ENCODE data around the gene CCNL2. TPM values are rescaled to one million over a fixed set of nuclear protein-coding genes. Genes with fewer than 3 reads are reported as not detected.

CCNL2 gene
- total RNA-seq, 2 experiments from 2014 or later, result 274 to 281 TPM

GRCh38 chr1:1424707-1425106 is 25.6 kb upstream of the CCNL2 start:
- H3K4me3 Mint-ChIP-seq, result no peak overlapping the region
- peaks cover 0 to 8% of the 10 kb centered on the region in 2 experiments for H3K9me3 ChIP-seq (ENCODE audit: control insufficient read depth in 1 of 2, insufficient read depth in 1 of 2, low read length in 2 of 2)
- H3K9me3 Mint-ChIP-seq, result no peaks in the 10 kb centered on the region
- no peak overlapping the region for H3K27ac Mint-ChIP-seq
- no peak for DNase-seq
- no peak overlapping the region for H3K4me3 ChIP-seq (ENCODE audit: low read length)
- no peaks in the 10 kb centered on the region for H3K4me1 Mint-ChIP-seq (ENCODE audit: low read depth)
- H3K27me3 Mint-ChIP-seq, result peaks cover 45% of the 10 kb centered on the region
- ATAC-seq (ENCODE audit: poor library complexity), result no peak
- CTCF ChIA-PET, result no interaction called here
- intact Hi-C loops (cut with DNase I, micrococcal nuclease), result no loop called here
- POLR2A ChIA-PET, result no interaction called here
- peaks cover 29 to 39% of the 10 kb centered on the region in 2 experiments for H3K27me3 ChIP-seq (ENCODE audit: control insufficient read depth in 1 of 2, insufficient read depth in 2 of 2, low read length in 2 of 2)
- no peak overlapping the region for H3K27ac ChIP-seq (ENCODE audit: low read depth in 1 of 2, low read length in 2 of 2)
- no peaks in the 10 kb centered on the region for H3K36me3 Mint-ChIP-seq (ENCODE audit: low read depth)
- no peaks in the 10 kb centered on the region for H3K36me3 ChIP-seq (ENCODE audit: insufficient read depth, low read length)
- TF ChIP-seq CTCF (IDR thresholded peaks at IDR 0.05), result no peak
- H3K4me1 ChIP-seq (ENCODE audit: insufficient read depth, low read length), result peaks cover 4% of the 10 kb centered on the region

- H3K27ac ChIP-seq (ENCODE audit: low read depth in 1 of 2, low read length in 2 of 2), result no peak overlapping the region
- ChIA-PET CTCF (no interaction called here), POLR2A (no interaction called here)
- H3K9me3 Mint-ChIP-seq, result no peaks in the 10 kb centered on the region
- no peaks in the 10 kb centered on the region for H3K36me3 Mint-ChIP-seq (ENCODE audit: low read depth)
- H3K9me3 ChIP-seq (ENCODE audit: control insufficient read depth in 1 of 2, insufficient read depth in 1 of 2, low read length in 2 of 2), result peaks cover 0 to 8% of the 10 kb centered on the region in 2 experiments
- ATAC-seq (ENCODE audit: poor library complexity), result no peak
- no peak for DNase-seq
- H3K27me3 Mint-ChIP-seq, result peaks cover 38% of the 10 kb centered on the region
- H3K27ac Mint-ChIP-seq, result no peak overlapping the region
- H3K4me1 Mint-ChIP-seq (ENCODE audit: low read depth), result no peaks in the 10 kb centered on the region
- TF ChIP-seq CTCF (IDR thresholded peaks at IDR 0.05), result no peak
- intact Hi-C loops (cut with DNase I, micrococcal nuclease), result no loop called here
- no peaks in the 10 kb centered on the region for H3K36me3 ChIP-seq (ENCODE audit: insufficient read depth, low read length)
- peaks cover 4% of the 10 kb centered on the region for H3K4me1 ChIP-seq (ENCODE audit: insufficient read depth, low read length)
- no peak overlapping the region for H3K4me3 Mint-ChIP-seq
- H3K4me3 ChIP-seq (ENCODE audit: low read length), result no peak overlapping the region
- H3K27me3 ChIP-seq (ENCODE audit: control insufficient read depth in 1 of 2, insufficient read depth in 2 of 2, low read length in 2 of 2), result peaks cover 25 to 32% of the 10 kb centered on the region in 2 experiments
These were observed 24.1 kb upstream of the CCNL2 start for GRCh38 chr1:1423245-1423597.

- ATAC-seq (ENCODE audit: poor library complexity) (no peak), DNase-seq (no peak)
- TF ChIP-seq CTCF (IDR thresholded peaks at IDR 0.05), result no peak
- intact Hi-C loops (cut with DNase I, micrococcal nuclease), result no loop called here
- peaks cover 43% of the 10 kb centered on the region for H3K27me3 Mint-ChIP-seq
- Histone ChIP-seq H3K9me3 (ENCODE audit: control insufficient read depth in 1 of 2, insufficient read depth in 1 of 2, low read length in 2 of 2) (peaks cover 0 to 8% of the 10 kb centered on the region in 2 experiments), H3K4me3 (ENCODE audit: low read length) (no peak overlapping the region), H3K36me3 (ENCODE audit: insufficient read depth, low read length) (no peaks in the 10 kb centered on the region), H3K4me1 (ENCODE audit: insufficient read depth, low read length) (peaks cover 4% of the 10 kb centered on the region), H3K27ac (ENCODE audit: low read depth in 1 of 2, low read length in 2 of 2) (no peak overlapping the region), H3K27me3 (ENCODE audit: control insufficient read depth in 1 of 2, insufficient read depth in 2 of 2, low read length in 2 of 2) (peaks cover 24 to 32% of the 10 kb centered on the region in 2 experiments)
- no peak overlapping the region for H3K4me3 Mint-ChIP-seq
- H3K27ac Mint-ChIP-seq, result no peak overlapping the region
- no peaks in the 10 kb centered on the region for H3K9me3 Mint-ChIP-seq
- ChIA-PET POLR2A (no interaction called here), CTCF (no interaction called here)
- no peaks in the 10 kb centered on the region for H3K4me1 Mint-ChIP-seq (ENCODE audit: low read depth)
- H3K36me3 Mint-ChIP-seq (ENCODE audit: low read depth), result no peaks in the 10 kb centered on the region
These were observed 23.5 kb upstream of the CCNL2 start for GRCh38 chr1:1422465-1423244.

All from CD4-positive, alpha-beta T cell (primary cell).